Measurements from ENCODE around the gene COL11A1. TPM values are rescaled to one million over a fixed set of nuclear protein-coding genes. Genes with fewer than 3 reads are reported as not detected.

The COL11A1 gene
- total and polyA plus RNA-seq, 2 of the 4 experiments (the other 2 are of a cell fraction) = 4.6 to 5.2 TPM

- H3K14ac ChIP-seq (replicated peaks; ENCODE audit: low read depth, low read length) = 0 out of 2 replicates have a peak overlapping the region, but pooled peaks have one; percentile 19
- 0 out of 2 replicates have a peak overlapping the region, but pooled peaks have one; percentile 47 for H3K56ac ChIP-seq (ENCODE audit: extremely low read depth, insufficient read depth, low read length)
- dilution Hi-C loops (cut with HindIII; ENCODE audit: low sequenced_read_pairs, unreplicated experiment) (no loop called here), intact Hi-C loops (cut with micrococcal nuclease) (no loop called here), in situ Hi-C loops (cut with MboI; ENCODE audit: low sequenced_read_pairs) (no loop called here)
- no peak overlapping the region for H4K5ac ChIP-seq (ENCODE audit: low read depth, low read length)
- H2BK20ac ChIP-seq (ENCODE audit: low read depth, low read length) = peak overlapping the region; percentile 46
- 0 out of 2 replicates have a peak overlapping the region, but pooled peaks have one; percentile 17 for H3K4ac ChIP-seq (ENCODE audit: low read depth, low read length)
- H3K4me1 ChIP-seq (ENCODE audit: control insufficient read depth, insufficient read depth, low read length) = peaks cover 8% of the 10 kb centered on the region; the same call in 1 of the 2 replicates
- H3K18ac ChIP-seq (ENCODE audit: low read depth, low read length) = no peak overlapping the region
- H2AFZ ChIP-seq (replicated peaks; ENCODE audit: low read length, poor library complexity) = no peak overlapping the region
- H3K27me3 ChIP-seq (ENCODE audit: control insufficient read depth, insufficient read depth, low read length) = no peaks in the 10 kb centered on the region
- ChIA-PET POLR2A (ENCODE audit: unreplicated experiment) (no interaction called here), CTCF (interaction anchor here (0.6 to 0.9 kb wide), 2 partner anchors 136 to 210 kb away, joined by 3 to 8 read pairs; no protein-coding TSS in a partner anchor)
- no peak overlapping the region for H3K4me3 ChIP-seq (ENCODE audit: insufficient read depth, low read depth, low read length)
- H3K9me1 ChIP-seq (ENCODE audit: insufficient read depth, low read length) = no peaks in the 10 kb centered on the region
- H2AK9ac ChIP-seq (replicated peaks; ENCODE audit: low read depth, low read length, poor library complexity) = no peak overlapping the region
- peak overlapping the region; percentile 36; the same call in 1 of the 2 replicates for H2BK120ac ChIP-seq (ENCODE audit: low read depth, low read length)
- no TSS peak for BruUV-seq (replicated peaks)
- WGBS, 2 experiments (ENCODE audit: extremely low coverage in 2 of 2, insufficient read length in 1 of 2) = no CpG with 5 or more reads among the region's 1 CpG
- no peaks in the 10 kb centered on the region for H3K36me3 ChIP-seq (ENCODE audit: control insufficient read depth, insufficient read depth, low read length)
- no peak overlapping the region; the same call in 1 of the 2 replicates for H3K4me2 ChIP-seq (ENCODE audit: low read depth, low read length)
- H4K8ac ChIP-seq (ENCODE audit: low read depth in 2 of 2, low read length in 2 of 2) = no peak overlapping the region
- H2BK5ac ChIP-seq (ENCODE audit: low read depth, low read length, poor library complexity, severe bottlenecking) = peak overlapping the region; percentile 49
- peak overlapping the region; percentile 28; the same call in 1 of the 2 replicates for H3K23ac ChIP-seq (ENCODE audit: low read depth, low read length)
- ATAC-seq (ENCODE audit: low read depth) = peak; percentile 49
- no peak overlapping the region for H3K9ac ChIP-seq (ENCODE audit: low read depth, low read length)
- no peaks in the 10 kb centered on the region for H3K79me1 ChIP-seq (ENCODE audit: low read depth in 1 of 2, low read length in 2 of 2)
- no peak overlapping the region for H3K27ac ChIP-seq (ENCODE audit: insufficient read depth, low read length)
- no peaks in the 10 kb centered on the region for H3K9me3 ChIP-seq (ENCODE audit: control insufficient read depth, insufficient read depth, low read length)
- DNase-seq = peak; percentile 68
- no peak overlapping the region for H2AK5ac ChIP-seq (ENCODE audit: low read depth, low read length)
- no peaks in the 10 kb centered on the region for H4K20me1 ChIP-seq (ENCODE audit: insufficient read depth, low read length)
- TF ChIP-seq CEBPB (IDR thresholded peaks at IDR 0.05; ENCODE audit: low read depth, low read length) (peak; percentile 15; the same call in 1 of the 2 replicates), RAD21 (IDR thresholded peaks at IDR 0.05; ENCODE audit: low read length) (no peak)
- no peak overlapping the region for H2BK15ac ChIP-seq (ENCODE audit: low read depth, low read length)
- no peak overlapping the region for H4K91ac ChIP-seq (ENCODE audit: insufficient read depth, low read depth, low read length)
Measured at GRCh38 chr1:102834688-102835320, 273.5 kb downstream of the COL11A1 start.

Data from IMR-90 (cell line).